ENCODE data around the gene CCDC87.

CCDC87 gene

GRCh38 chr11:66570850-66571180 is 22.0 kb downstream of the CCDC87 start:
- Mint-ChIP-seq H3K4me3 (no peak overlapping the region), H3K4me1 (ENCODE audit: low read depth) (peaks cover 8% of the 10 kb centered on the region)

DNA sequence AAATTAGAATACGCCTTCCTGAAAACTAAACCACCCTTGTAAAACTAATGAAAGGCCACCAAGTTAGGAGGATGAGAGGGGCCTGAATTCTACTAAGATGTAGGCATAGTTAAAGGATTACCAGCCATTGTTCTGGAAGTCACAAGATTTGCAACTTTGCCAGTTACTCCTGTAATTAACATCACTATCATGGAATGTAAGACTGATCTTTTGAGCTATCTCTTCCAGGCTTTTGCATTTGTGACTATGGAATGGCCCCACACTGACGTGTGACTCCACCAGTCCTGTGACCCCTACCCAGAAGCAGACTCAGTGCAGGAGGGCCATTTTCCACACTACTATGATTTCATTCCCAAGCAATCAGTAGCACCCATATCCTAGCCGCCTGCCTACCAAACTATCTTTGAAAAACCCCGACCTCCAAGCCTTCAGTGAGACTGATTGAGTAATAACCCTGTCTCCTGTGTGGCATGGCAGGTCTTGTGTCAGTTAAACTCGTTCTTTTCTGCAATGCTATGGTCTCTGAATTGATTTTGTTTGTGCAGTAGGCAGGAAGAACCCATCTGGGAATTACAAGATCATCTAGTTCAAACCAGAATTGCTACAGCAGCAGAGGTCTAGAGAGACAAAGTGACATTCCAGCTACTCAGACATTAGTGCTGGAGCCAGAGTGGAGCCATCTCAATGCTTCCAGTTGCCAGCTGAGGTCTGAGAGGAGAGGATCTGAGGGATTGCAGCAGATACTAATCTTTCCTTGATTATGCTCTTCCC is 22.6 kb downstream of the CCDC87 start:
- H3K9me3 Mint-ChIP-seq (ENCODE audit: low read depth), result no peaks in the 10 kb centered on the region
- no peaks in the 10 kb centered on the region for H3K36me3 Mint-ChIP-seq
- no peaks in the 10 kb centered on the region for H3K27me3 Mint-ChIP-seq
- H3K4me1 Mint-ChIP-seq (ENCODE audit: low read depth), result peaks cover 8% of the 10 kb centered on the region
- H3K4me3 Mint-ChIP-seq, result no peak overlapping the region
- no peak overlapping the region for H3K27ac Mint-ChIP-seq

More at GRCh38 chr11:66570850-66571180, 22.0 kb downstream of the CCDC87 start:
- no peak overlapping the region for H3K27ac Mint-ChIP-seq
- no peaks in the 10 kb centered on the region for H3K27me3 Mint-ChIP-seq
- H3K9me3 Mint-ChIP-seq (ENCODE audit: low read depth), result no peaks in the 10 kb centered on the region
- no peaks in the 10 kb centered on the region for H3K36me3 Mint-ChIP-seq

- H3K27ac Mint-ChIP-seq, result no peak overlapping the region
- peaks cover 8% of the 10 kb centered on the region for H3K4me1 Mint-ChIP-seq (ENCODE audit: low read depth)
- no peaks in the 10 kb centered on the region for H3K36me3 Mint-ChIP-seq
- no peaks in the 10 kb centered on the region for H3K9me3 Mint-ChIP-seq (ENCODE audit: low read depth)
- H3K27me3 Mint-ChIP-seq, result no peaks in the 10 kb centered on the region
- peak overlapping the region; percentile 83 for H3K4me3 Mint-ChIP-seq
Observed at GRCh38 chr11:66569076-66569475, 23.8 kb downstream of the CCDC87 start.

DNA sequence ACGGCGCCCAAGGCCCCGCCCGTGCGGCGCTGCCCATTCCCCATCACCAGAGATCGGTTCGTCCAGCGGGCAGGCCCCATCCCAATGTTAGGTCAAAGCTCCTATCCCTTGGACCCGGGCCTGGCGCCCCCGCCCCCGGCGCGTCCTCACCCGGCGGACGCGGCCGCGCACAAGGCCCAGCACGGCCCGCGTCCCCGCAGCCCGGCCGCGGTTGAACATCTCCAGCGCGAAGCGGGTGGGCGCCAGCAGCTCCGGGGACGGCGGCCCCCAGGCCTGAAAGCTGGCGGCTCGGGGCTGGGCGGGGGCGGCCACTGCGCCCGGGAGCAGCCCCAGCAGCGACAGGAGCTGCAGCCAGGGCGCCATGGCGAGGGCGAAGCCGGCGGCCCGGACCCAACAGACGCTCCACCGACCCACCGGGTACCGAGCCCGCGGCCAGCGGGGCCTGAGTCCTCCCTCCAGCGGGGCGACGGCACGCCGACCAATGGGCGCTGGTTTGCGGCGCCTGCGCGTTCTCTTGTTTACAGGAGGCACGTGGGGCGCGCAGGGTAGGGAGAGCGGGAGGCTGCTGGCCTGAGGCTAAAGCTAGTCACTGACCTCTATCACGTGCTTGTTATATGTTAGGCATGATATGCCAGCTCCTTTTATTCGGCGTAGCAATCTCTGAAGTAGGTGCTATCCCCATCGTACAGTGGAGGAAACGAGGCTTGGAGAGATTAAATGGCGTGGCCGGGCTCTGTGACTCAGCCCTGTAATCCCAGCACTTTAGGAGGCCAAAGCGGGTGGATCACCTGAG is 24.5 kb downstream of the CCDC87 start, which contains the start of gene CTSF:
CTSF (minus strand) TSS at position 483 of the 793 bp plus-strand sequence; CDS start at position 363, 120 bp downstream.
- no peaks in the 10 kb centered on the region for H3K27me3 Mint-ChIP-seq
- H3K36me3 Mint-ChIP-seq, result no peaks in the 10 kb centered on the region
- H3K4me1 Mint-ChIP-seq (ENCODE audit: low read depth), result peaks cover 8% of the 10 kb centered on the region
- H3K4me3 Mint-ChIP-seq, result peak within 1 kb of the TSS; percentile 83
- peak within 1 kb of the TSS; percentile 85 for H3K27ac Mint-ChIP-seq
- no peaks in the 10 kb centered on the region for H3K9me3 Mint-ChIP-seq (ENCODE audit: low read depth)

DNA sequence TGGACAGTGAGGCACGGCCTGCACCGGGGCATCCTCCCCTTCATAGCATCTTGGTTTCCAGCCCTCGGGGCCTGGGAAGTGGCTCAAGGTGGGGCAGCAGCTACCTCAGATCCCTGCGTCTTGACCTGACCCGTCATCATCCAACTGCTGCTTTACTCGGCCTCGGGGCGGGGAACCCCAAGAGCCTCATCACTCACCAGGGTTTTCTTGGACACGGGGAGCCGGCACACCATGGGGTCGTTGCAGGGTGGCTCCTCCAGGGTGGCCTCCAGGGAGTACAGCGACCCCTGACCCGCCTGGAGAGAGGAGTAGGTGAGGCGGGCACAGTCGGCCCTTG is 25.1 kb downstream of the CCDC87 start:
- H3K36me3 Mint-ChIP-seq, result no peaks in the 10 kb centered on the region

DNA sequence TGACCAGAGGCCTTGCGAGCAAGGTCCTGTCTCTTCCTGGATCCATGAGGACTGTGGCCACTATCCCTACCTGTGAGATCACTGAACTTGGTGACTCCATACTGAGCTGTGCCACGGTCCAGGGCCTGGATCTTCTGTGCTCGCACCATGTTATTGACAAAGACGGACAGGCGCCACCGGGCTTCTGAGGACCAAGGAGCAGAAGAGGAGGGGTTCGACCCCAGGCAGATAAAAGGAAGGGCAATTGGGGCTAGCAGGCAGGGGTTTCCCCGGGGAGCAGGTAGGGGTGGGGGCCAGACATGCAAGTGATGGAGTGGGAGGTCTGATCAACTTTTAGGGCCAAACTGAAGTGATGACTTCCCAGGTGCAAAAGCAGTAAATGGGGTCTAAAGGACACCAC is 26.6 kb downstream of the CCDC87 start:
- H3K9me3 Mint-ChIP-seq (ENCODE audit: low read depth), result no peaks in the 10 kb centered on the region
- H3K4me1 Mint-ChIP-seq (ENCODE audit: low read depth), result peaks cover 8% of the 10 kb centered on the region
- no peaks in the 10 kb centered on the region for H3K36me3 Mint-ChIP-seq
- no peaks in the 10 kb centered on the region for H3K27me3 Mint-ChIP-seq
- peak overlapping the region; percentile 17 for H3K4me3 Mint-ChIP-seq
- no peak overlapping the region for H3K27ac Mint-ChIP-seq

More for the DNA sequence above, 25.1 kb downstream of the CCDC87 start:
- H3K4me1 Mint-ChIP-seq (ENCODE audit: low read depth), result peaks cover 8% of the 10 kb centered on the region
- H3K4me3 Mint-ChIP-seq, result peak overlapping the region; percentile 78
- H3K9me3 Mint-ChIP-seq (ENCODE audit: low read depth), result no peaks in the 10 kb centered on the region
- H3K27me3 Mint-ChIP-seq, result no peaks in the 10 kb centered on the region
- no peak overlapping the region for H3K27ac Mint-ChIP-seq

GRCh38 chr11:66564984-66565383 is 27.9 kb downstream of the CCDC87 start:
- no peaks in the 10 kb centered on the region for H3K9me3 Mint-ChIP-seq (ENCODE audit: low read depth)
- H3K27ac Mint-ChIP-seq, result no peak overlapping the region
- no peaks in the 10 kb centered on the region for H3K36me3 Mint-ChIP-seq
- H3K27me3 Mint-ChIP-seq, result no peaks in the 10 kb centered on the region
- H3K4me3 Mint-ChIP-seq, result no peak overlapping the region
- H3K4me1 Mint-ChIP-seq (ENCODE audit: low read depth), result peaks cover 8% of the 10 kb centered on the region

DNA sequence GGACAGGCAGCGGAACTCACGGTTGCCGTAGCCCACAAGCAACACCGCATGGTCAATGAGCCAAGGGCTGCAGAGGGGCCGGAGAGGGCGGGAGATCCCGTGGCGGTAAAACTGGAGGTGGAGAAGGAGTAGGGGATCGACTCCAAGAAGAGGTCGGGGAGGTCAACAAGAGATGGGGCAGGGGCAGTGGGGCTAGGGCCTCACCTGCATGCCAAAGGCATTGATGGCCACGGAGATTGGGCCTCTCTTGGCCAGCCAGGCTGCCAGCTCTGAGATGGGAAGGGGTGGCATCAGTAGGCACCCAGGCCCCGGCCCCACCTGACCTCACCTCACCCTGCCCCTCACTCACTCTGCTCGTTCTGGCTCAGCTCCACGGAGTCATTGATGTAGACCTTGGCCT is 28.3 kb downstream of the CCDC87 start:
- Mint-ChIP-seq H3K27me3 (no peaks in the 10 kb centered on the region), H3K4me1 (ENCODE audit: low read depth) (peaks cover 8% of the 10 kb centered on the region), H3K9me3 (ENCODE audit: low read depth) (no peaks in the 10 kb centered on the region), H3K36me3 (no peaks in the 10 kb centered on the region), H3K4me3 (no peak overlapping the region), H3K27ac (no peak overlapping the region)

GRCh38 chr11:66563832-66564231 is 29.0 kb downstream of the CCDC87 start:
- no peaks in the 10 kb centered on the region for H3K27me3 Mint-ChIP-seq
- no peaks in the 10 kb centered on the region for H3K36me3 Mint-ChIP-seq
- no peaks in the 10 kb centered on the region for H3K9me3 Mint-ChIP-seq (ENCODE audit: low read depth)
- H3K4me3 Mint-ChIP-seq, result no peak overlapping the region
- H3K4me1 Mint-ChIP-seq (ENCODE audit: low read depth), result peaks cover 10% of the 10 kb centered on the region
- no peak overlapping the region for H3K27ac Mint-ChIP-seq

DNA sequence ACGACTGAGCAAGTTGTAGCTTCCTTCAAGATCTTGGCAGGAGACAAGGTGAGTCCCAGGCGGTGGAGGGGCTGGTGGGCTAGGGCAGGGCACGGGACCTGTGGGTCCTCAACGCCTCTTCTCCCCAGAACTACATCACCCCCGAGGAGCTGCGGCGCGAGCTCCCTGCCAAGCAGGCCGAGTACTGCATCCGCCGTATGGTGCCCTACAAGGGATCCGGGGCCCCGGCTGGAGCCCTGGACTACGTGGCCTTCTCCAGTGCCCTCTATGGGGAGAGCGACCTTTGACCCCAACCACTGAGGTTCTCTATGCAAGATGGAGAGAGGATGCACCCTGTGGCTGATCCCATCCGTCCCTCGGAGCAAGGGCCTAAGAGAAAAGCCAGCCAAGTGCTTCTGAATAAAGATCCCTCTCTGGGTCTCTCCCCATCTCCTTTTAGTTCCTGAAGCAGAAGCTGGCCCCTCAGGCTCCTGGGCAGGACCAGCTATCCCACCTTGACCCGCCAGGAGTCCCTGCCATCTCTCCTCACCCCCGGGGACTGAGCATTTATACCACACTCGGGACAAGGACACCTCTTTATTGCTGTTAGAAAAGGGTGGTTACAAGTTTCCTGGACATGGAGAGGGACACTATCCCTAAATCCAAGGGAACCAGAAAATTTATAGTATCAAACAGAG is 29.8 kb downstream of the CCDC87 start:
- no peaks in the 10 kb centered on the region for H3K9me3 Mint-ChIP-seq (ENCODE audit: low read depth)
- no peak overlapping the region for H3K4me3 Mint-ChIP-seq
- H3K4me1 Mint-ChIP-seq (ENCODE audit: low read depth), result peaks cover 11% of the 10 kb centered on the region
- H3K27ac Mint-ChIP-seq, result no peak overlapping the region
- peaks cover 3% of the 10 kb centered on the region for H3K27me3 Mint-ChIP-seq
- no peaks in the 10 kb centered on the region for H3K36me3 Mint-ChIP-seq

DNA sequence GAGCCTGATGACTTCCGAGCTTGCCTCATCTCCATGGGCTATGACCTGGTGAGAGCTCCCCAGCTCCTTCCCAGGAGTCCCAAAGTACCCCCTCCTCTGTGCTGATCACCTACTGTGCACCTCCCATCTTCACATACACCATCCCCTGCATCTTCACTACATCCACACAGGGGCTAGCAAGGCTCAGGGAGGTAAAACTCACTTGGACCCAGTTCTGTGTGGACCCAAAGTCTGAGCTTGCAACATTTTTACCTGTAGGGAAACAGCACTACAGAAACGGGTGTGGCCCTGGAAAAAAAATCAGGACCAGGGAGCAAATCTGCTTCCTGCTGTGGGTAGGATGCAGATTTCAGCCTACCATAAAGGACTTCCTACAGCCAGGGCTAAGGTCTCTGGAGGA is 30.6 kb downstream of the CCDC87 start:
- Mint-ChIP-seq H3K27me3 (peaks cover 4% of the 10 kb centered on the region), H3K4me3 (no peak overlapping the region), H3K36me3 (no peaks in the 10 kb centered on the region), H3K4me1 (ENCODE audit: low read depth) (peaks cover 7% of the 10 kb centered on the region), H3K9me3 (ENCODE audit: low read depth) (no peaks in the 10 kb centered on the region), H3K27ac (no peak overlapping the region)

DNA sequence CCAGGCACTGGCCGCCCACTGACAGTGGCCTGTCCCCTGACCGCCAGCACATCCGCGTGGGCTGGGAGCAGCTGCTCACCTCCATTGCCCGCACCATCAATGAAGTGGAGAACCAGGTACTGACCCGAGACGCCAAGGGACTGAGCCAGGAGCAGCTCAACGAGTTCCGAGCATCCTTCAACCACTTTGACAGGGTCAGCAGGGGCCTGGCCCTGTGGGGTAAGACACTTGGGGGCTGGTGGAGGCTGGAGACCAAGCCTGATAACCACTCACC is 31.0 kb downstream of the CCDC87 start:
- H3K9me3 Mint-ChIP-seq (ENCODE audit: low read depth), result no peaks in the 10 kb centered on the region
- H3K27me3 Mint-ChIP-seq, result peaks cover 6% of the 10 kb centered on the region
- no peak overlapping the region for H3K27ac Mint-ChIP-seq
- no peaks in the 10 kb centered on the region for H3K36me3 Mint-ChIP-seq
- H3K4me3 Mint-ChIP-seq, result no peak overlapping the region
- H3K4me1 Mint-ChIP-seq (ENCODE audit: low read depth), result peaks cover 5% of the 10 kb centered on the region

DNA sequence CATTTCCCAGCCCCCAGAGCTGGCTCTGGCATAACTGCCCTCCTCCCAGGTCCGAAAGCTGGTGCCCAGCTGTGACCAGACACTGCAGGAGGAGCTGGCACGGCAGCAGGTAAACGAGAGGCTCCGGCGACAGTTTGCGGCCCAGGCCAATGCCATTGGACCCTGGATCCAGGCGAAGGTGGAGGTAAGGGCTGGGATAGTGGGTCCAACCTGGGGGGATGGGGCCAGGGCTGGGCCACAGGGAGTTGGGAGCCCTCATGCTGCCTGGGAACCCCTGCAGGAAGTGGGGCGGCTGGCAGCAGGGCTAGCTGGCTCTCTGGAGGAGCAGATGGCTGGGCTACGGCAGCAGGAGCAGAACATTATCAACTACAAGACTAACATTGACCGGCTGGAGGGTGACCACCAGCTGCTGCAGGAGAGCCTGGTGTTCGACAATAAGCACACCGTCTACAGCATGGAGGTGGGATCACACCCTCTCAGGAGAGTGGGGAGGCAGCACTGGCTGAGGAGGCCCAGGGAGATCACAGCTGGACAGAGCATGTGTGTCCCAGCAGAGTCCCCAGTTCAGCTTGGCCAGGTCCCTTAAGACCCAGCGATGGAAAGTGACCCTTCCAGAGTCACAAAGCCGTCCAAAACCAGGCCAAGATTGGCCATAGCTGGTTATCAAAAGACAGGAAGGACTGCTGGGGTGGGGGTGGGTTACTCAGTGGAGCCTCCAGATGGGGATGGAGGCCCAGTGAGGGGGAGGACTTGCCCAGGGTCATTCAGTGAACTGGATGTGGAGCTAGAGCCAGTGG is 31.5 kb downstream of the CCDC87 start:
- Mint-ChIP-seq H3K4me1 (ENCODE audit: low read depth) (peaks cover 5% of the 10 kb centered on the region), H3K4me3 (no peak overlapping the region), H3K27ac (no peak overlapping the region), H3K36me3 (no peaks in the 10 kb centered on the region), H3K27me3 (peaks cover 6% of the 10 kb centered on the region), H3K9me3 (ENCODE audit: low read depth) (no peaks in the 10 kb centered on the region)

DNA sequence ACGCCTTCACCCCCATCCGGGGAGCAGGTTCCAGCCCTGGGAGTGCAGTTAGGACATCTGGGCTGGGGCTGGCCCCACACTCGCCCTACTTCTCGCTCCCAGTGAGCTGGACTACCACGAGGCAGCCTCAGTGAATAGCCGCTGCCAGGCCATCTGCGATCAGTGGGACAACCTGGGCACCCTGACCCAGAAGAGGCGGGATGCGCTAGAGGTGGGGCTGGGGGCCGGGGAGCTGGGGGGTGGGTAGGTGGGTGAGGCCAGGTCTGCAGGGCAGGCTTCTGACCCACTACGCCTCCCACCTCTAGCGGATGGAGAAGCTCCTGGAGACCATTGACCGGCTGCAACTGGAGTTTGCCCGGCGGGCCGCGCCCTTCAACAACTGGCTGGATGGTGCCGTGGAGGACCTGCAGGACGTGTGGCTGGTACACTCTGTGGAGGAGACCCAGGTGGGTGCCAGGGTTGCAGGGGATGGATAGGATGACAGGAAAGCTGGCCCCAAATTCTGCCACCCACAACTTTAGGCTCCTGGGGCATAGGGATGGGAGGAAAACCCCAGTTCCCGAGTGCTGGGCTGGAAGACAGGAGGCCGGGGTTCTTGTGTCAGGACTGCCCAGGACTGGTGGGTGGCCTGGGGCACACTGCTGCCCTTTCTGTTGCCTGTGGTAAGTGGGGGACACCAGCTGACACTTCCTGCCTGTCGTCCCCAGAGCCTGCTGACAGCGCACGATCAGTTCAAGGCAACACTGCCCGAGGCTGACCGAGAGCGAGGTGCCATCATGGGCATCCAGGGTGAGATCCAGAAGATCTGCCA is 32.8 kb downstream of the CCDC87 start:
- Mint-ChIP-seq H3K27me3 (peaks cover 6% of the 10 kb centered on the region), H3K9me3 (ENCODE audit: low read depth) (no peaks in the 10 kb centered on the region), H3K4me3 (no peak overlapping the region), H3K4me1 (ENCODE audit: low read depth) (peaks cover 5% of the 10 kb centered on the region), H3K36me3 (no peaks in the 10 kb centered on the region), H3K27ac (no peak overlapping the region)
